ENCODE measurements around the gene RHBDD1.

Gene RHBDD1

GRCh38 chr2:227038550-227039189, 202.8 kb downstream of the RHBDD1 start:
- DNase-seq, result no peak

- no peak for DNase-seq
These were observed 208.1 kb downstream of the RHBDD1 start for GRCh38 chr2:227043981-227044380.

All from T-helper 2 cell (primary cell).